Loucy (cell line): ENCODE data around the gene CDH20.

Experiments used
- EZH2phosphoT487 ChIP-seq: fragments of 200-600 bp; IDR thresholded peaks from 2 replicates; pipeline ENCODE4 v1.6.1; 2018; ENCODE audit warnings: antibody characterized with exemption, mild to moderate bottlenecking, moderate library complexity, borderline replicate concordance
- TF ChIP-seq, protein P1 (sequence below): fragments of 200-600 bp; sonication (generic); conservative IDR thresholded peaks from 2 replicates; pipeline ENCODE4 v1.5.1; 2014; ENCODE audit warnings: mild to moderate bottlenecking, antibody characterized with exemption, low read length

DNA sequence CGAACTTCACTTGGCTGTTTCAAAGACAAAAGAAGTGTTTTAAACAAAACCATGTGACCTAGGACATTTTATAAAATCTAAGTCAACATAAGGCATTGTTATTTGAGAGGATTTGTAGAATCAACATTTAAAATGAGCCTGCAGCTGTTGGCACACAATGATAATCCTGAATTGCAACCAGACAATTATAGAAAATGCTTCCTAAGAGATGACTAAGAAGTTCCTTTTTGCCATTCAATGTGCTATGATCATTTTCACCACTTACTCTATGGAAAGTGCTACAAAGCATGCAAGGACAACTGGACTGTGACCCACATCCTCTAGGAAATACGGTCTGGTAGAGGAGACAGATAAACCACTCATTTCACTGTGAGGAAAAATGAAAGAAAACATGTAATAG lies 246.4 kb downstream of the CDH20 start:
- TF ChIP-seq, protein P1, sequence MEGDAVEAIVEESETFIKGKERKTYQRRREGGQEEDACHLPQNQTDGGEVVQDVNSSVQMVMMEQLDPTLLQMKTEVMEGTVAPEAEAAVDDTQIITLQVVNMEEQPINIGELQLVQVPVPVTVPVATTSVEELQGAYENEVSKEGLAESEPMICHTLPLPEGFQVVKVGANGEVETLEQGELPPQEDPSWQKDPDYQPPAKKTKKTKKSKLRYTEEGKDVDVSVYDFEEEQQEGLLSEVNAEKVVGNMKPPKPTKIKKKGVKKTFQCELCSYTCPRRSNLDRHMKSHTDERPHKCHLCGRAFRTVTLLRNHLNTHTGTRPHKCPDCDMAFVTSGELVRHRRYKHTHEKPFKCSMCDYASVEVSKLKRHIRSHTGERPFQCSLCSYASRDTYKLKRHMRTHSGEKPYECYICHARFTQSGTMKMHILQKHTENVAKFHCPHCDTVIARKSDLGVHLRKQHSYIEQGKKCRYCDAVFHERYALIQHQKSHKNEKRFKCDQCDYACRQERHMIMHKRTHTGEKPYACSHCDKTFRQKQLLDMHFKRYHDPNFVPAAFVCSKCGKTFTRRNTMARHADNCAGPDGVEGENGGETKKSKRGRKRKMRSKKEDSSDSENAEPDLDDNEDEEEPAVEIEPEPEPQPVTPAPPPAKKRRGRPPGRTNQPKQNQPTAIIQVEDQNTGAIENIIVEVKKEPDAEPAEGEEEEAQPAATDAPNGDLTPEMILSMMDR, result no peak
- TF ChIP-seq EZH2phosphoT487, result no peak
